Inflammatory macrophage treated with lipopolysaccharide for 4 hours (primary cell): ENCODE data around the gene ROBO2.

Experiments
- DNase-seq: peaks from one replicate; pipeline ENCODE4 v3.0.0-alpha.2; 2020

Gene ROBO2

GRCh38 chr3:77122652-77123051 is 82.8 kb downstream of the ROBO2 start:
- DNase-seq: no peak

- DNase-seq: no peak
These were observed 86.1 kb downstream of the ROBO2 start for GRCh38 chr3:77125966-77126365.

- no peak for DNase-seq
These were observed 94.9 kb downstream of the ROBO2 start for GRCh38 chr3:77134769-77135168.

GRCh38 chr3:77137559-77137958 is 97.7 kb downstream of the ROBO2 start:
- no peak for DNase-seq

- DNase-seq: no peak
These were observed 99.7 kb downstream of the ROBO2 start for GRCh38 chr3:77139624-77140023.

GRCh38 chr3:77141423-77141822 is 101.5 kb downstream of the ROBO2 start:
- DNase-seq: no peak

- DNase-seq: no peak
These were observed 102.7 kb downstream of the ROBO2 start for GRCh38 chr3:77142578-77142977.

GRCh38 chr3:77146004-77146403 is 106.1 kb downstream of the ROBO2 start:
- no peak for DNase-seq

GRCh38 chr3:77147836-77148578 is 108.1 kb downstream of the ROBO2 start:
- DNase-seq: no peak

GRCh38 chr3:77149382-77149781 is 109.5 kb downstream of the ROBO2 start:
- DNase-seq: no peak

GRCh38 chr3:77150028-77150427 is 110.1 kb downstream of the ROBO2 start:
- no peak for DNase-seq

- DNase-seq: no peak
These were observed 110.9 kb downstream of the ROBO2 start for GRCh38 chr3:77150759-77151158.

GRCh38 chr3:77158730-77159581 is 119.1 kb downstream of the ROBO2 start:
- DNase-seq: no peak

- DNase-seq: no peak
These were observed 121.1 kb downstream of the ROBO2 start for GRCh38 chr3:77160931-77161497.

- DNase-seq: no peak
These were observed 129.9 kb downstream of the ROBO2 start for GRCh38 chr3:77169823-77170222.

- DNase-seq: no peak
These were observed 131.1 kb downstream of the ROBO2 start for GRCh38 chr3:77171026-77171425.

- DNase-seq: no peak
These were observed 139.9 kb downstream of the ROBO2 start for GRCh38 chr3:77179762-77180161.

GRCh38 chr3:77182341-77182740 is 142.4 kb downstream of the ROBO2 start:
- no peak for DNase-seq

GRCh38 chr3:77186319-77186718 is 146.4 kb downstream of the ROBO2 start:
- no peak for DNase-seq

GRCh38 chr3:77186728-77187127 is 146.8 kb downstream of the ROBO2 start:
- peak; percentile 93 for DNase-seq

GRCh38 chr3:77188210-77188609 is 148.3 kb downstream of the ROBO2 start:
- no peak for DNase-seq

- no peak for DNase-seq
These were observed 149.4 kb downstream of the ROBO2 start for GRCh38 chr3:77189258-77189657.

- peak; percentile 17 for DNase-seq
These were observed 149.8 kb downstream of the ROBO2 start for GRCh38 chr3:77189684-77190083.

GRCh38 chr3:77190374-77190773 is 150.5 kb downstream of the ROBO2 start:
- DNase-seq: no peak
